HepG2 (cell line): ENCODE measurements around the gene CNNM1.

Experiments used
- CTCF ChIP-seq: sonication (generic); formaldehyde crosslinking; IDR thresholded peaks from 2 replicates; pipeline ENCODE4 v1.5.0; 2020; ENCODE audit warnings: mild to moderate bottlenecking, missing genetic modification reagents, moderate library complexity
- SIN3A ChIP-seq: IDR thresholded peaks from 2 replicates; pipeline ENCODE4 v1.6.1; 2011; ENCODE audit warnings: low read depth, mild to moderate bottlenecking, control low read depth, low read length, borderline replicate concordance
- ZNF24 ChIP-seq: fragments of 450-650 bp; IDR thresholded peaks from 2 replicates; pipeline ENCODE4 v1.6.1; 2017; ENCODE audit warnings: antibody characterized with exemption, mild to moderate bottlenecking
- ZNF280D ChIP-seq: sonication (generic); formaldehyde crosslinking; IDR thresholded peaks from 2 replicates; pipeline ENCODE4 v1.5.1; 2020; ENCODE audit warnings: mild to moderate bottlenecking, missing genetic modification reagents
- ZNF672 ChIP-seq: sonication (generic); formaldehyde crosslinking; IDR thresholded peaks from 2 replicates; pipeline ENCODE4 v1.8.1; 2022; ENCODE audit warnings: missing genetic modification reagents
- TF ChIP-seq, protein P1 (sequence below): sonication (generic); formaldehyde crosslinking; IDR thresholded peaks from 2 replicates; pipeline ENCODE4 v1.4.0; 2020; ENCODE audit warnings: missing genetic modification reagents

- TF ChIP-seq CTCF (CRISPR knock-in tag) (no peak), ZNF280D (CRISPR knock-in tag) (no peak), ZNF672 (CRISPR knock-in tag) (no peak), ZNF24 (no peak), SIN3A (no peak)
- TF ChIP-seq, protein P1, sequence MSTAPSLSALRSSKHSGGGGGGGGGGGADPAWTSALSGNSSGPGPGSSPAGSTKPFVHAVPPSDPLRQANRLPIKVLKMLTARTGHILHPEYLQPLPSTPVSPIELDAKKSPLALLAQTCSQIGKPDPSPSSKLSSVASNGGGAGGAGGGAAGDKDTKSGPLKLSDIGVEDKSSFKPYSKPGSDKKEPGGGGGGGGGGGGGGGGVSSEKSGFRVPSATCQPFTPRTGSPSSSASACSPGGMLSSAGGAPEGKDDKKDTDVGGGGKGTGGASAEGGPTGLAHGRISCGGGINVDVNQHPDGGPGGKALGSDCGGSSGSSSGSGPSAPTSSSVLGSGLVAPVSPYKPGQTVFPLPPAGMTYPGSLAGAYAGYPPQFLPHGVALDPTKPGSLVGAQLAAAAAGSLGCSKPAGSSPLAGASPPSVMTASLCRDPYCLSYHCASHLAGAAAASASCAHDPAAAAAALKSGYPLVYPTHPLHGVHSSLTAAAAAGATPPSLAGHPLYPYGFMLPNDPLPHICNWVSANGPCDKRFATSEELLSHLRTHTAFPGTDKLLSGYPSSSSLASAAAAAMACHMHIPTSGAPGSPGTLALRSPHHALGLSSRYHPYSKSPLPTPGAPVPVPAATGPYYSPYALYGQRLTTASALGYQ (CRISPR knock-in tag): no peak
Measured at GRCh38 chr10:99427566-99428190, 98.5 kb downstream of the CNNM1 start.
